ENCODE results near the gene CD300E.

CD300E gene

DNA sequence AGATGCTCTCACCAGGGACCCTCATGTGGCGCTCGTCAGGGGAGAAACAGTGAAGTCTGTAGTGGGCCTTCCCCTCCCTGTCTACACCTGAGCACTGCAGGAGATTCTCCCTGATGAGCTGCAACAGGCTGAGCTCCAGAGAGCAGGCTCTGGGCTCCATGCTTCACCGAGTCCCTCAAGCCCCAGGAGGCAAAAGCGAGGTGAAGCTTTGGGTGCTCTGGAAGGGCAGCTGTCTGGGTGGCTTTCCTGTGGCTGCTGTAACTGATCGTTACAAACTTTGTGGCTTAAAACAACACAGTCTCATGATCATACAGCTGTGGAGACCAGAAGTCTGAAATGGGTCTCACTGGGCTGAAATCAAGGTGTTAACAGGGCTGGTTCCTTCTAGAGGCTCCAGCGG lies 19.3 kb downstream of the CD300E start:
- TF ChIP-seq, protein P1, sequence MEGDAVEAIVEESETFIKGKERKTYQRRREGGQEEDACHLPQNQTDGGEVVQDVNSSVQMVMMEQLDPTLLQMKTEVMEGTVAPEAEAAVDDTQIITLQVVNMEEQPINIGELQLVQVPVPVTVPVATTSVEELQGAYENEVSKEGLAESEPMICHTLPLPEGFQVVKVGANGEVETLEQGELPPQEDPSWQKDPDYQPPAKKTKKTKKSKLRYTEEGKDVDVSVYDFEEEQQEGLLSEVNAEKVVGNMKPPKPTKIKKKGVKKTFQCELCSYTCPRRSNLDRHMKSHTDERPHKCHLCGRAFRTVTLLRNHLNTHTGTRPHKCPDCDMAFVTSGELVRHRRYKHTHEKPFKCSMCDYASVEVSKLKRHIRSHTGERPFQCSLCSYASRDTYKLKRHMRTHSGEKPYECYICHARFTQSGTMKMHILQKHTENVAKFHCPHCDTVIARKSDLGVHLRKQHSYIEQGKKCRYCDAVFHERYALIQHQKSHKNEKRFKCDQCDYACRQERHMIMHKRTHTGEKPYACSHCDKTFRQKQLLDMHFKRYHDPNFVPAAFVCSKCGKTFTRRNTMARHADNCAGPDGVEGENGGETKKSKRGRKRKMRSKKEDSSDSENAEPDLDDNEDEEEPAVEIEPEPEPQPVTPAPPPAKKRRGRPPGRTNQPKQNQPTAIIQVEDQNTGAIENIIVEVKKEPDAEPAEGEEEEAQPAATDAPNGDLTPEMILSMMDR (IDR thresholded peaks at IDR 0.05): no peak
- peaks cover 10 to 17% of the 10 kb centered on the region in 2 experiments for H3K4me1 ChIP-seq (ENCODE audit: control insufficient read depth in 1 of 2, insufficient read depth in 1 of 2, low read depth in 1 of 2, low read length in 1 of 2)
- no peaks in the 10 kb centered on the region for H3K36me3 ChIP-seq
- no peak overlapping the region for H3K27ac ChIP-seq
- H3K9me3 ChIP-seq: no peaks in the 10 kb centered on the region
- H3K27me3 ChIP-seq: peaks cover 63% of the 10 kb centered on the region
- H3K4me3 ChIP-seq (ENCODE audit: low read depth in 1 of 2, low read length in 1 of 2): no peak overlapping the region

DNA sequence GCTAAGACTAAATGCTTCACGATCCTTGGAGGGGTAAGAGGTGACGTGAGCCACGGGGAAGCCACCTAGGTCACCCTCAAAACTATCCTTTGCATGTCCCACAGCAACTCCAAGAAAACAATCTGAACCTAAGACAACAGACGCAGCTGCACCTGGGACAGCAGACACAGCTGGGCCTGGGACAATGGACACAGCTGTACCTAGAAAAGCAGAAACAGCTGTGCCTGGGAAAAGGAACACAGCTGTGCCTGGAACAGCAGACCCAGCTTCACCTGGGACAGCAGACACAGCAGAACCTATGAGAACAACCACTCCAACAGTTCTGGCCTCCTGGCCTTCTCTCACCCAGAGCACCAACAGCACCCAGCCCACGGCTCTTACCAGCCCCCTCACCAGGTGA lies 19.8 kb downstream of the CD300E start:
- TF ChIP-seq, protein P1 (IDR thresholded peaks at IDR 0.05): no peak
- Histone ChIP-seq H3K36me3 (no peaks in the 10 kb centered on the region), H3K4me1 (ENCODE audit: control insufficient read depth in 1 of 2, insufficient read depth in 1 of 2, low read depth in 1 of 2, low read length in 1 of 2) (peaks cover 15 to 21% of the 10 kb centered on the region in 2 experiments), H3K27ac (no peak overlapping the region), H3K27me3 (peaks cover 58% of the 10 kb centered on the region), H3K4me3 (ENCODE audit: low read depth in 1 of 2, low read length in 1 of 2) (no peak overlapping the region), H3K9me3 (no peaks in the 10 kb centered on the region)

DNA sequence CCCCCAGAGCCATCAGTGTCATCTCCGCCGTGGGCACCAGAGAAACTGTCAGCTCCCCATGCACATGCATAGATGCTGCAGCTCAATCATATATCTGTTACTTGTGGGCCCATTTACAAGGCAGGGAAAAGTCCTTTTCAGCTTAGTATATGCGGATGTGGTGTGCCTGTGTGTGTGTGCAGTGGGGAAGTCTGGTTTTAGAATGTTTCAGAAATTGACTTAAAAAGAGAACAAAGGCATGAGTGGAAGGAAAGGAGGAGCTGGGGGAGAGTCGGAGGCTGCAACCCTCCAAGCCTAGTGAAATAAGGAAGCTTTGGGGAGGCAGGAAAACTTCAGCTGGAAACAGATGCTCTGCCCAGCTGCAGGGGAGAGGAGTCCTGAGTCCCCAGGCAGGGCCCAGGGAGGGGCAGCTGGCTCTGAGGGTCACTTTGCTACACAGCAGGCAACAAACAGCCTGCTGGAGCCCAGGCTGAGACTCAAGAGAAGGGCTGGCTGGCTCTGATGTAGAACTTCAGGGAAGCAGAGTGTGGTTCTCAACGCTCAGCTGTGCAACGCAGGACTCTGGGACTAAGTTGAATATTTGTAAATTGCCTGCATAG lies 20.4 kb downstream of the CD300E start:
- Histone ChIP-seq H3K4me3 (ENCODE audit: low read depth in 1 of 2, low read length in 1 of 2) (no peak overlapping the region), H3K4me1 (ENCODE audit: control insufficient read depth in 1 of 2, insufficient read depth in 1 of 2, low read depth in 1 of 2, low read length in 1 of 2) (peaks cover 21 to 27% of the 10 kb centered on the region in 2 experiments), H3K27ac (no peak overlapping the region), H3K27me3 (peaks cover 52% of the 10 kb centered on the region), H3K36me3 (no peaks in the 10 kb centered on the region), H3K9me3 (no peaks in the 10 kb centered on the region)
- TF ChIP-seq, protein P1 (IDR thresholded peaks at IDR 0.05): no peak

DNA sequence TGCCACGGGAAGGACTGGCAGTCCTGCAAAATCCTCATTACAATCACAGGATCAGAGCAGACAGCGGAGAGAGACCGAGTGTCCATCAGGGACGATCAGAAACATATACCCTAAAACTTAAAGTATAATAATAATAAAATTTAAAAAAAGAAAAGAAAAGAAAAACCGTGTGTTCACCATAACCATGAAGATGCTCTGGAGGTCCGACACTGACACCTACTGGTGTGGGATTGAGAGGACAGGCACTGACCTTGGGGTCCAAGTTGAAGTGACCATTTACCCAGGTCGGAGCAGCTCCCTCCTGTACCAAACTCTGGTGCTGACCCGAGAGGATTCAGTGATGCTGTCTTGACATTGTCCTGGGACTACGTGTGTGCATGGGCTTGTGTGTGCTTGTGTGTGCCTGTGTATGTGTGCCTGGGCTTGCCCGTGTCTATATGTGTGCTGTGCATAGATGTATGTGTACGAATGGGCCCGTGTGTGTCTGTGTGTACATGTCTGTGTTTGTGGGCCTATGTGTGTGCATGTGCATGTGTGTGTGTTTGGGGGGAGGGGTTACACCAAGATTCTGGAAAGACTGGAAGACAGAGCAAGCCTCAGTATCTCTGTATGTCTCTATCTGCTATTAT lies 21.5 kb downstream of the CD300E start:
- TF ChIP-seq, protein P1 (IDR thresholded peaks at IDR 0.05): peak; percentile 59
- Histone ChIP-seq H3K4me1 (ENCODE audit: control insufficient read depth in 1 of 2, insufficient read depth in 1 of 2, low read depth in 1 of 2, low read length in 1 of 2) (peaks cover 21 to 27% of the 10 kb centered on the region in 2 experiments), H3K36me3 (no peaks in the 10 kb centered on the region), H3K27ac (no peak overlapping the region), H3K4me3 (ENCODE audit: low read depth in 1 of 2, low read length in 1 of 2) (no peak overlapping the region), H3K9me3 (no peaks in the 10 kb centered on the region), H3K27me3 (peaks cover 50% of the 10 kb centered on the region)

DNA sequence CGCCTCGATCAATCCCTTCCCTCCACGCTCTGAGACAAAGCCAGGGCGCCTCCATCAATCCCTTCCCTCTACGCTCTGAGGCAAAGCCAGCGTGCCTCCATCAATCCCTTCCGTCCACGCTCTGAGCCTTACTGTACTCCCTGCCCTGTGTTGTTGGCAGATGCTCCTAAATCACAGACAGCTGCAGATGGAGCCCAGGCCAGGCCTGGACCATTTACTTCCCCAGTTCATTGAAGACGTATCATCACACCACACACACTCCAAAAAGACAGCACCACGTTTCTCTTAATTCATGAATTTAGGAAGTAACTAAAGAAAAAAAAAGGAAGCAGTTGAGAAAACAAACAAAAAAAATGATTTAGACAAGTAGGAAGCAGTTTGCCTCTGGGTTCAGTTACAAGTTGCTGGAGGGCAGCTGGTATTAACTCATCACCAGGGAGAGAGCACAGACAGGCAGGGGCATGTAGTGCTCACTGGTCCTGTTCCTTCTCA lies 24.0 kb downstream of the CD300E start:
- Histone ChIP-seq H3K4me3 (ENCODE audit: low read depth in 1 of 2, low read length in 1 of 2) (peak overlapping the region; percentile 8 to 31), H3K27ac (peak overlapping the region; percentile 87), H3K27me3 (peaks cover 61% of the 10 kb centered on the region), H3K4me1 (ENCODE audit: control insufficient read depth in 1 of 2, insufficient read depth in 1 of 2, low read depth in 1 of 2, low read length in 1 of 2) (peaks cover 21 to 27% of the 10 kb centered on the region in 2 experiments), H3K9me3 (no peaks in the 10 kb centered on the region), H3K36me3 (no peaks in the 10 kb centered on the region)
- TF ChIP-seq, protein P1 (IDR thresholded peaks at IDR 0.05): no peak
